GM21786 (cell line): Measurements from ENCODE around the gene FAM240B.

Experiments used
- ATAC-seq: cut with Tn5 transposase; IDR thresholded peaks from one replicate; pipeline ENCODE4 v1.9.1; 2021; ENCODE audit not compliant: unreplicated experiment

Gene FAM240B

DNA sequence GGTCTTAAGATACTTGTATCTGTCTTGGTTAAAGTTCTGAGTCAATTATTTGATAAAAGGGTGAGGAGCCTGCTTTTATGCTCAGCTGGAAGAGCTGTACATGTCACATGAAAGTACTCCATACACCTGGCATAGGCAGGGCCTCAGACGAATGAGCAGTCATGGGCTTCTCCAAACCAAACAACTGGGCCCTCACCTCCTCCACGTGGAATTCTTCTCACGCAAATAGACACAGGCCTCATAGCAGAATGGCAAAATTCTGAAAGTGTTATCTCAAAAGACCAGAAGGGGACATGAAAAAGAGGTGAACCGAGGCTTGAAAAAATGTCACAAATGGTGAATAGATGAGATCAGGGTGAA, 48.6 kb downstream of the FAM240B start:
- no peak for ATAC-seq

DNA sequence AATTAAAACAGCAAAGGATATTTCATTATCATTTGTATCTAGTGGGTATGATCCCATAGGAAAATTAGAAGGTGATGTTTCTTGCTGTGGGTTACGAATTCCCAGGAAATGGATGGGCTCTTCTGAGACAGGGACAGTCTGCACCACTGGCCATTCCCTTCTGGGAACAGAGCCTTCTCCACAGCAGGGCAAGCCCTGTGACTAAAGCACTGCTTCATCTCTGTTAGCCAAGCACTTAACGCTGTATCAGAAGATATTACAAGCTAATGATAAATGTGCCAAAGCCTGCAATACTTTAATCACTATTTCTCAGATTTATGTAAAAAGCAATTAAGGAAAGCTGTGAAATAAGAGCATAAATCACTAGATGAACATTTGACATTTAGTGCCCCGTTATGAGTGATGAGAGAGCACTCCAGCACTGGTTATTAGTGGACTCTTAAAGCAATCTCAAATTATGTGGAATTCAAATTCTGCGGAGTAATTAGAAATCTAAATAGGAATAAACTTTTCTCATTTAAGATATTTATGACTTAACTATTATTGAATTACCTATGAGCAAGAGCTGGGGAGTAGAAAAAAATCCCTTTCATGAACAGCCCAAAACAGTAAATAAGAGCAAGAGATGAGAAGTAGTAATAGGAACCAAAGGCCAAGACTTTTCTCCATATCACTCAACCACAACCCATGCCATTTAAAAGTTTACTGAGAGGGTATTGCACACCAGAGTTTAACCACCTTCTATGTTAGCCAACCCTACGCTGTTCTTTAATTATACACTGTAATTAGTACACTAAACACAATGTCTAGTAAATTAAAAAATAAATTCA, 49.2 kb downstream of the FAM240B start:
- ATAC-seq: no peak

DNA sequence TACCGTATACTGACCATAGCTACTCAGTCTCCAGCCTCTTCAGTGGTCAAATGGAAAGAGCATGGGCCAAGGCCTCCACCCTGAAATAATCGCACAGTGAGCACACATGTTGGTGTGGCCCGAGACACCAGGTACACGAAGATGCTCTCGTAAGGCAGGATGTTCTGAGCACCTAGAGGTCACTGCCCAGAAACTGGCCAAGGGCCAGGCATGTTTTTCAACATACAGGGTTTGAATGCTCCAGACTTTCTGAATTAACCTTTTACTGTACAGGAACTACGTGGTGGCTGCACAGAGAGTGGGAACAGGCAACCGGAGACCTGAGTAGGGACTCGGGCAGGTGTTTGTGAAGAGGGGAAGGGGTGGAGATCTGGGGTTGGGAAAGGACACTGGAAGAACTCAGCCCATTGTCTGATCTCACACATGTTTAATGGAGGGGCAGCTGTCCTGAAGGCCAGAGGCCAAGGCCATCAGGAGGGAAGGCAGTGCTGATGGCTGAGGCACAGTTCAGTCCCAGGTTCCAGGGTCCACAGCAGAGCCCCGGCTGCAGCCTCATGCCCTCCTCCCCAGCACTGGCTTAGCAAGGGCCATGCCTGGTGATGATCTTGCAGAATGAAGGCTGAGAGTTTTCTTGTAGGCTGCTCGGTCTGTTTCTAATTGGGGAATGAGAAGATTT, 51.0 kb downstream of the FAM240B start:
- ATAC-seq: no peak

DNA sequence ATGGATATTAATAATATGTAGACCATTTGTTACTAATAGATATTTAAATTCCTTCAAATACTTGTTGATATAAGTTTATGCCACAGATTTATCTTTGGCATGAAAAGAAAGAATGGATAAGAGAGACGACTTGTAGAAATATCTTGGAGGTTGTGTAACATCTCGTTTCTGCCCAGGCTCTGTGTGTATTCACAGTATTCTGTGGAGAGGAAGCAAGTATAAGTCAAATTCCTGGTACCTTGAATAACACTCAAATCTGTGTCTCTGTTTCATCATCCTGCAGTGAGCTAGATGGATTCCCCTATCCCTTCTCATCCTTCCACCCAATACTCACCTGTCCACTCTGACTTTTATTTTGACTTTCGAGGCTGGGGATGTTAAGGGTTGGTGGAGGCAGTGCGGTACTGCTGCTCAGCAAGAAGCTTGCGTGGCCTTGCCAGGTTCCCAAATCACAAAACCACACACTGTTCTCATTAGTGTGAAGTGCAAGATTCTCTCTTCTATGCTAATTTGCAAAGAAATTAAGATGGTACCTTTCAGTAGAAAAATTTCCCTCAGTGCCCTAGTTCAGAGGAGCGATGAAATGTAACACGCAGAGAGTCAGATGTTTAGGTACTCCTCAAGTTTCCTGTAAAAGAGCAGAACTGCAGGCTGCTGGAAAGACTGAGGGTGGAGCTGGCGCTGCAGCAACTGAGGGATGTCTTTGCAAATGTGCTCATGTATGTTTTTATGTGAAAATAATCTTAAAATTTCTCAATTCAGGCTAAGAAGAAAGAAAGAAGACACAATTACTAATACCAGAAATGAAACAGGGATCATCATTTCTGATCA, 57.0 kb downstream of the FAM240B start:
- ATAC-seq: no peak

DNA sequence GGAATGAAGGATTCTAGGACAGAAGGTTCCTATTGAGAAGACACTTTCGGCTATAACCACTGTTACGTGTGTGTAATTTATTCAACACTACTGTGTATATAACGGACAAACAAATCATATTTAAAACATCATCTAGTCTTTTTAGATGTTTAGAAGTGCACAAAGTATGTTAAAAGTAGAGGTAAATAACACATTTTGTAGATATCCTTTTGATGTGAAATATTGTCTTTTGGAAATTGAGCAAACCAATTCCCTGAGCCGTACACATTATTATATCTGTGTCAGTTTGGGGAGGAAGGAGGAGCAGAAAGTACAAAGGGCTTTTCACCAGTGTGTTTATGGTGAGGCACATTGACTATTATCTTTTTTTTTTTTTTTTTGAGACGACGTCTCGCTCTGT, 60.4 kb downstream of the FAM240B start:
- no peak for ATAC-seq

DNA sequence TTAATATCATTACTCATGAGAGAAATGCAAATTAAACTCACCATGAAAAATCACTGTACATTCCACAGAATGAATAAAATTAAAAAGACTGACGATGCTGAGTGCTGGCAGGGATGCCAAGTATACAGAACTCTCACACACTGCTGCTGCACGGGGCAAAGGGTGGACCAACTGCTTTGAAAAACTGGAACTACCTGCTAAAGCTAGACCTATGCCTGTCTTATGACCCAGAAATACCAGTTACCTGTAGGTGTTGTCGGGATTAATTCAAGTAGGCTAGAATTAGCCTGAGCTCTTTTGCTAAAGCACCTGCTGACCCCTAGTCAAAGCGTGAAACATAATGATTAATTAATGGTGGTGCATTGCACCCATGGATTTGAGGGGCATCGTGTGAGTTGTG, 63.0 kb downstream of the FAM240B start:
- no peak for ATAC-seq

DNA sequence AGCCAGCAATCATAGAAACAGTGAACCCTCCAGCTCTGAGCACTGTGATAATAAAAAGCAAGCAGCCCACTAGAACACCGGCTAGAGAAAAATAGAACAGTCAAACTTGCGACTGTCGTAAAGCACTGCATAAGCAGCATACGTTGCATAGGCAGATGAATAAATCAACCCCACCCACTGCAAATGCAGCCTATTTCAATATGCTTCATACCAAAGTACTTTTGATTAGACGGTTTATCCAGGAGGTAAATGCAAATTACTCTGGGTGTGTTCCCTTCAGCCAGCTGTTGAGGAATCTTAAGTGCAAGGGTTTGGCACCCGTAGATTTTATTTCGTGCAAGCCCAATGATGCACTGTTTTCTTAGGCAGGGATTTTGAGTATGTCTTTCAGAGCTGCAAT, 67.4 kb downstream of the FAM240B start:
- ATAC-seq: no peak

DNA sequence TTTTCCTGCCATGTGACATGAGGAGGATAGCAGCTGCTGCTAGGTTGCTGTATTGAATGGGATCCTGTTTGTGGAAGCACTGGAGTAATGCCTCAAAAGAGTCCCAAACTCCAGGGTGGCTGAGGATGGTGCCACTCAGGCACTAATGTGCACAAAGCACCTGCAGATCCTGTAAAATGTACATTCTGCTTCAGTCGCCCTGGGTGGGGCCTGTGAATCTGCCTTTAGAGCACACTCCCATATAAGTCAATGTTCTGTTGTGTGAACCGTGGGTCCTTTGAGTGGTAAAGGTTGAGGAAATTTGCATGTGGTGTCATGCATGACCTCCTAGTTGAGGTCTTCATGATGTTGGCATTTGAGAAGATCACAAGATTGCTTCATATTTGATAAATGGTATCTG, 67.9 kb downstream of the FAM240B start:
- ATAC-seq: no peak

DNA sequence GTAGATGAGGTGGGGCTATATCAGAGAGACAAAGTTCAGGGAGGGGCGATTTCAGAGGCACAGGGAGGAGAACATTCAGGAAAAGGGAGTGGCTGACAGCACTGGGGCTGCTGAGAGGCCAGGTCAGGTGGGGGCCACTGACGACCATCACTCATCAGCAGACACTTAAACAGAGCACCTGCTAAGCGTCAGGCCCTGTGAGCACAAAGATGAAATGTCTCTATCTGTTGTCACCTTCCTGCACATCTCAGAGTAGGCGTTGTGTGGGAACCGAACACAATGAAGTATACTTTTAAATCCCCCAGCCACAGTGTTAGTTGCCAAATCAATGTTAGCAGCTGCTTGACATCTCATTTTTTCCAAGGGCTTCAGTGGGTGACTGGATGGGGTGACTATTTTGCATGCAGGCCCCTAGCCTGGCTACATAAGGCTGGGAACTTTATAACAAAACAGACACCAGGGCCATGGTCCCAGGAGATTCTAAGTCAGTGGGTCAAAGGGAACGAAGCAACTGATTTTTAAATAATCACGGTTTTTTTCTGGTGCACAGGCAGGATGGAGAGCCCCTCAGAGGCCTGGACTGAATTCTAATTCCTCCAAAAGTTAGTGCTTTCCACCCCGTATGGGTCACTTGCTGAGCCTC, 68.4 kb downstream of the FAM240B start:
- no peak for ATAC-seq

DNA sequence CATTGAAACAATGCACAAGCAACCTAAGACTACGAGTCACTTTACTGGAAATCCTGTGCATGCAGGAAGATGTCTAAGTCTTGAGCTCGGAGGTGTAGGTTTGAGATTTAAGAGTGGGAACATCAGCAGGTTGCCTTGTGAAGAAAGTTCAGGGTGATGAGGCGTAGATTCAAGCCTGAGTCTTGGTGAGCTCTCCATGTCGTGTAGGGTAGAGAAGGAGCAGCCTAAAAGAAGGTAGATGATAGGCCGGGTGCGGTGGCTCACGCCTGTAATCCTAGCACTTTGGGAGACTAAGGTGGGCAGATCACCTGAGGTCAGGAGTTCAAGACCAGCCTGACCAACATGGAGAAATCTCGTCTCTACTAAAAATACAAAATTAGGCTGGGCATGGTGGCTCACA, 69.4 kb downstream of the FAM240B start:
- ATAC-seq: no peak

DNA sequence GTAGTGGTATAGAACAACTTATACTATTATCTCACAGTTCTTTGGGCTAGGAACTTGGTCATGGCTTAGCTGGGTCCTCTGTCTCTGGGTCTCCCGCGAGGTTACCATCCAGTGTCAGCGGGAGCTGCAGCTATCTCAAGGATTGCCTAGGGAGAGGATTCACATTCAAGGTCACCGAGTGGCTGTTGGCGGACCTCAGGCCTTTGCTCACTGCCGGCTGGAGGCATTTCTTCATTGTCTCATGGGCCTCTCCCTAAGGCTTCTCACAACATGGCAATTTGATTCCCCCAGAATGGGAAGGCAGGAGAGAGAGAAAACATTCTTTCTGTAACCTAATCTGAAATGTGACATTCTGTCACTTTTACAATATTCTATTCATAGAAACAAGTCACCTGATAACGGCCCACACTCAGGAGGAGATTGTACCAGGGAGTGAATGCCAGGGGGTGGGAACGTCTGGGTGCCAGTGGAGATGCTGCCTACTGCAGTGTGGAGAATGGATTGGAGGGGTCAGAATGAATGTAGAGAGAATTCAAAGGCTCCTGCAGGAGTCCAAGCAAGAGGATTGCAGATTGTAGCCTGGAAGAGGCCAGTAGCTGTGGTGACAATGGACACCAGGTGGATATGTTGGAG, 70.1 kb downstream of the FAM240B start:
- ATAC-seq: no peak

DNA sequence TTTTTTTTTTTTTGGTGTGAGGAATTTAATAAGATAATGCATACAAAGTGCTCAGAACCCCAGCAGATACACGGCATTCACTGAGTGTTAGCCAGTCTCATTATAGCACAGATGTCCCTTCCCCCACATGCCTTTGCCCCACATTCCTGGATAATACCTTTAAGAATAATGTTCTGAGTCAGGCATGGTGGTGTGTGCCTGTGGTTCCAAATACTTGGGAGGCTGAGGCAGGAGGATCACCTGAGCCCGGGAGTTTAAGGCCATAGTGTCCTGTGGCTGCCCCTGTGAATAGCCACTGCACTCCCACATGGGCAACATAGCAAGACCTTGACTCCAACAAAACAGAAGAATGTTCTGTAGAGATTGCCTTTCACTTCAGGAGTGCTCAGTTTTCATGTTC, 75.3 kb downstream of the FAM240B start:
- no peak for ATAC-seq
